Measurements from ENCODE around the gene EBNA1BP2. TPM values are rescaled to one million over a fixed set of nuclear protein-coding genes. Genes with fewer than 3 reads are reported as not detected.

The EBNA1BP2 gene
- total RNA-seq: 112 and 197 TPM in 2 replicates

GRCh38 chr1:43171876-43172526 lies at the start of gene EBNA1BP2, which contains the start of gene CFAP57:
Gene EBNA1BP2 (minus strand): TSS chr1:43172290. CDS start chr1:43172118, 172 bp downstream.
Gene CFAP57 (plus strand): TSS chr1:43172330. CDS start chr1:43172754, 424 bp downstream.

Other genes starting within 250 kb of the EBNA1BP2 start
- gene SLC2A1, start 213.4 kb downstream of the EBNA1BP2 start, total RNA-seq: 757 and 2,909 TPM in 2 replicates
- gene CFAP57, start within 50 bp of the EBNA1BP2 start, total RNA-seq: 0.07 and 0.34 TPM in 2 replicates
- 2.8 and 15.4 TPM in 2 replicates for gene TMEM125, start 97.7 kb upstream of the EBNA1BP2 start, total RNA-seq
- gene C1orf210, start 113.3 kb upstream of the EBNA1BP2 start, total RNA-seq: 5.5 and 5.8 TPM in 2 replicates
- 0.14 and 0.34 TPM in 2 replicates for gene TIE1, start 128.7 kb upstream of the EBNA1BP2 start, total RNA-seq
- not detected in 2 replicates for gene MPL, start 165.5 kb upstream of the EBNA1BP2 start, total RNA-seq
- gene CDC20, start 186.7 kb upstream of the EBNA1BP2 start, total RNA-seq: 0.21 and 1.4 TPM in 2 replicates
- 44.4 and 52.7 TPM in 2 replicates for gene ELOVL1, start 195.7 kb upstream of the EBNA1BP2 start, total RNA-seq
- gene MED8, start 217.5 kb upstream of the EBNA1BP2 start, total RNA-seq: 40.2 and 97.7 TPM in 2 replicates
- gene SZT2, start 217.6 kb upstream of the EBNA1BP2 start, total RNA-seq: 11.6 and 24.6 TPM in 2 replicates

All from nasal cavity respiratory epithelium epithelial cell of viscerocranial mucosa (primary cell).